ENCODE measurements around the gene GOLGA2.

Gene GOLGA2

GRCh38 chr9:128215491-128216409 lies 60.1 kb downstream of the GOLGA2 start:
- FAIRE-seq (no peak), DNase-seq (ENCODE audit: insufficient read length, low spot score) (no peak)

GRCh38 chr9:128214571-128215490 lies 61.0 kb downstream of the GOLGA2 start:
- no peak for DNase-seq (ENCODE audit: insufficient read length, low spot score)
- FAIRE-seq: no peak

- FAIRE-seq (no peak), DNase-seq (ENCODE audit: insufficient read length, low spot score) (no peak)
Measured at GRCh38 chr9:128213746-128214497, 61.9 kb downstream of the GOLGA2 start.

- no peak for DNase-seq (ENCODE audit: insufficient read length, low spot score)
- no peak for FAIRE-seq
Measured at GRCh38 chr9:128211981-128212281, 63.9 kb downstream of the GOLGA2 start.

GRCh38 chr9:128211186-128211980 lies 64.4 kb downstream of the GOLGA2 start:
- no peak for FAIRE-seq
- DNase-seq (ENCODE audit: insufficient read length, low spot score): no peak

- DNase-seq (ENCODE audit: insufficient read length, low spot score): no peak
- FAIRE-seq: no peak
Measured at GRCh38 chr9:128208946-128209669, 66.7 kb downstream of the GOLGA2 start.

GRCh38 chr9:128208386-128208785 lies 67.4 kb downstream of the GOLGA2 start:
- FAIRE-seq: no peak
- no peak for DNase-seq (ENCODE audit: insufficient read length, low spot score)

GRCh38 chr9:128206916-128207910 lies 68.6 kb downstream of the GOLGA2 start:
- no peak for DNase-seq (ENCODE audit: insufficient read length, low spot score)
- FAIRE-seq: no peak

GRCh38 chr9:128206484-128206883 lies 69.3 kb downstream of the GOLGA2 start:
- DNase-seq (ENCODE audit: insufficient read length, low spot score): no peak
- no peak for FAIRE-seq

Data from GM19239 (cell line).